ENCODE results near the gene TBXA2R.
"Not testable (repeated sequence)": the region's sequence is repeated elsewhere in the genome, so short reads cannot be mapped to it uniquely, and the experiment has no call there.

TBXA2R gene

DNA sequence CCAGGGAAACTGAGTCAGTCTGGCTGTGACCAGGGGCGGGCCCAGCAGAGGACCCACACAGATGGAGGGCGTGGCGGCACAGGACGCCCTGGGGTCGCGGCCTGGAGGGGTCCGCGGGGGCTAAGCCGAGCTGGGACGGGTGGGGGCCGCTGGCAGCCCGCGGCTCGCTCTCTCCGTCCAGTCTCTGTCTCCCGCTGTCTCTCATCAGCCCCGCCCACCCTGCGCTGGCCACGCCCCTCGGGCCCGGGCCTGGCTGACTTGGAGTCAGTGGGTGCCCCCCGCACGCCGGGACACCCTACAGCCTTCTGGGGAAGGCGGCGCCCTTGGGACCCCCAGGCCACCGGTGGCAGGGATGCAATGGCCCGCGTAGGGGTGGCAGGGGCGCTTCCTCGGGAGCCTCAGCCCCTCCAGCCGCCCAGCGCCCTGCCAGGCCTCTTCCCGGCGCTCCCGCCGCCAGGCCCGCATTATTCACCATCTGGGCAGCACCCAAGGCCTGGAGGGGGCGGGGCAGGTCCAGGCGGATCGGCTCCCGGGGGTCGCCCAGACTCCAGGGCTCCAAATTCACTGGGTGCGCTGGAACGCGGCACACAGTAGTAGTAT lies at the start of gene TBXA2R:
Gene TBXA2R, minus strand, starts transcription at position 186 of the 600 bp plus-strand sequence. CDS start 6,241 bp downstream, outside the sequence.
- DNase-seq: no peak

- no peak for DNase-seq
Observed at GRCh38 chr19:3656073-3656746, 49.5 kb upstream of the TBXA2R start.

DNA sequence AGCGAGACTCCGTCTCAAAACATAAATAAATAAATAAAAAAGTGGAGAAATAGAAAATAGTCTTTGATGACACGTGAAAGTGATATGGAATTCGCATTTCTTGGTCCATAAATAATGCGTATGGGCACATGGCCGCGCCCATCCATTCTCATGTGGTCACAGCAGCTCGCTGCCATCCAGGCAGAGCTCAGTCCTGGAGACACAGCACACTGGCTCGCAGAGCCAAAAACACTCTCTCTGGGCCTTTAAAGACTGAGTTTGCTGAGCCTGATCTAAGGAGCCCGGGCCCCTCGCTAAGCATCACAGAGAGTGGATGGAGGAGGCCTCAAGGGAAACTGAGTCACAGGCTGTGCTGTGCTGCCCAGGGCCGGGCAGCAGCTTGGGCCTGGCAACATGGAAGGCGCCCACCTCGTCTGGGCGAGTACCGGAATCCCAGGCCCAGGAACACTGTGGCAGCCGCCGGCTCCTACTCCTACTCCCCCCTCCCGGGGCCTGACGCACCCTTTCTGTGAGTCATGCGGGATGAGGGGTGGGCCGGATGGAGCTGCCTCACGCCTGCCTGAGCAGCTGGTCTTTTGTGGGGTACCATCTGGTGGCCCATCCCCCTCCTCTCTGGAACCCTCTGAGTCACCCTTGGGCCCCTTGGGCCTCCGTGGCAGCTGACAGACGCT lies 48.9 kb upstream of the TBXA2R start:
- no peak for DNase-seq

- DNase-seq: no peak
Observed at GRCh38 chr19:3653865-3654513, 47.3 kb upstream of the TBXA2R start.

DNA sequence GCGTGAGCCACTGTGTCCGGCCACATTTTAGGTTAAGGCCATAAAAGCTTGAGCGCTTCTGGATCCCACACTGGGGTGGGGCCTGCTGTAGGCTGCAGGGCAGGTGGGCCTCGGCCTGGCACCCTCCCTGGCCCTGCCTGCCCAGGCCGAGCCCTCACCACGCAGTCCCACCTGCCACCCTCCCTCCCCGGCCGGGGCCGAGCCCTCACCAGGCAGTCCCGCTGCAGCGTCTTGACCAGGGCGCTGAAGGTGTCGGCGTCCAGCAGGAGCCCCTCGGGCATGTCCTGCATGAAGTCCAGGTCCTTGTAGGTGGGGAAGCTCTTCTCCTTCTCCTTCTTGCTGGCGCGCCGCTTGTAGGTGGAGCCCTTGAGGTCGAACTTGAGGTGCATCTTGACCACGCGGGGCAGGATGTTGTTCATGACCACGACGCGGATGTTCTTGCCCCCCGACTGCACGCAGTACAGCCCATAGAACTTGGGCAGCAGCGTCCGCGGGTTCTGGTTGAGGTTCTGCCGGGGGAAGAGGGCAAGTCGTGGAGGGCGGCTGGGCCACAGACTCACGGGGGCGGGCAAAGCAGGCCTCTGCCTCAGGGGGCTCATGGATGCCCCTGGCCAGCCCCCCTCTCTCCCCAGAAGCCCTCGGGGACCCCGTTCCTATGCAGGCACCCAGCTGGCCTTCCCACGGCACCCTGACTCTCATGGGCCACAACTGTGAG lies 46.6 kb upstream of the TBXA2R start:
- DNase-seq: no peak

DNA sequence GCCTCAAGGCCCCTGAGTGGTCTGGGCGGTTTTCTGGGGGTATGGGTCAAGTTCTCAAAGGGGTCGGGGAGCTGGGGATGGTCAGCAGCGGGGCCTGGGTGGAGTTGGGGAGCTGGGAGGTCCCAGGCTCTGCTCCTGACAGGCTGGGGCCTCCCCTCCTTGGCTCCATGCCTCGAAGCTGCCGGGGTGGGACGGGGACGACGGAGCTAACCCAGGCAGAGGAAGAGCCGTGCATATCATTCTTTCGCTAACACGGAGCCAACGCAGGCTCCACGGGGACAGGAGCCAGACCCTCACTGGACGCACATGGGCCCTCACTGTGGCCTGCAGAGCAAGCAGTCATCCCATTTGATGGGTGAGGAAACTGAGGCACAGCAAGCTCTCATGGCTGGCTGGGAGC lies 45.7 kb upstream of the TBXA2R start:
- DNase-seq: no peak

- no peak for DNase-seq
Observed at GRCh38 chr19:3651684-3652083, 45.0 kb upstream of the TBXA2R start.

- DNase-seq: no peak
Observed at GRCh38 chr19:3649888-3650287, 43.2 kb upstream of the TBXA2R start.

DNA sequence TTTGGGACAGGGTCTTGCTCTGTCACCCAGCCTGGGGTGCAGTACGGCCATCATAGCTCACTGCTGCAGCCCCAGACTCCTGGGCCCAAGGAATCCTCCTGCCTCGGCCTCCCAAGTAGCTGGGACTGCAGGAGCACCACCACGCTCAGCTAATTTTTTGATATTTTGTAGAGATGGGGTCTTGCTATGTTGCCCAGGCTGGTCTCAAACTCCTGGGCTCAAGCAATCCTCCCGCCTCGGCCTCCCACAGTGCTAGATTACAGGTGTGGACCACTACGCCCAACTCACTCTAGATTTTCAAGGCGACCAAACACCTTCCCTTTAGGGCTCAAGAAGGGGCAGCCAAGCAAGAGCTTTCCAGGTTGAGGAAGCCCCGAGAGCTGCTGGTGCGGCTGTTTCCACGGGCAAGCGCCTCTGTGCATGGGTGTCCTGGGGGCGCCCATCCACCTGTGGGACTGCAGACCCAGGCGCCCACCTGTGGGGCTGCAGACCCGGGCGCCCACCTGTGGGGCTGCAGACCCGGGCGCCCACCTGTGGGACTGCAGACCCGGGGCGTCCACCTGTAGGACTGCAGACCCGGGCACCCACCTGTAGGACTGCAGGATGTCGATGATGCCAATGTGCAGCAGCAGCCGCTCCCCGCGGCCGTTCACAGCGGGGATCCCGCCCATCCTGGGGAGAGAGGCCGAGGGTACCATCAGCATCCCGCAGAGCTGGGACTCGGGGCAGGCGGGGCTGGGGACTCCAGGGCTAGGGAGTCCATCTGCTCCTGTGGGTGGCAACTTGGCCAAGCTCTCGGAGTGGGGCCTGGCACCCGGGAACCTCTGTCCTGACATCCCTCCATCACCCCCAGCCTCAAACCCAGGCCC lies 41.6 kb upstream of the TBXA2R start:
- DNase-seq: no peak

DNA sequence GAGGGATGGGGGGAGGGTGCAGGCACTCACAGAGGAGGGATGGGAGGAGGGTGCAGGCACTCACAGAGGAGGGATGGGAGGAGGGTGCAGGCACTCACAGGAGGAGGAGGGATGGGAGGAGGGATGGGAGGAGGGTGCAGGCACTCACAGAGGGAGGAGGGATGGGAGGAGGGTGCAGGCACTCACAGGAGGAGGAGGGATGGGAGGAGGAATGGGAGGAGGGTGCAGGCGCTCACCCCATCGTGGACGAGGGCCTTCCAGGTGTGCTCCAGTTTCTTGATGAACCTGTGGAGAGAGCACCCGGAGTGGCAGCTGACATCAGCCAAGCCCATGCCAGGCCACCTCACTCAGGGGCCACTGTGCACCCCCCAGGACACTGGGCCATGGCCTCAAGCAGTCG lies 40.4 kb upstream of the TBXA2R start:
- not testable (repeated sequence) for DNase-seq

DNA sequence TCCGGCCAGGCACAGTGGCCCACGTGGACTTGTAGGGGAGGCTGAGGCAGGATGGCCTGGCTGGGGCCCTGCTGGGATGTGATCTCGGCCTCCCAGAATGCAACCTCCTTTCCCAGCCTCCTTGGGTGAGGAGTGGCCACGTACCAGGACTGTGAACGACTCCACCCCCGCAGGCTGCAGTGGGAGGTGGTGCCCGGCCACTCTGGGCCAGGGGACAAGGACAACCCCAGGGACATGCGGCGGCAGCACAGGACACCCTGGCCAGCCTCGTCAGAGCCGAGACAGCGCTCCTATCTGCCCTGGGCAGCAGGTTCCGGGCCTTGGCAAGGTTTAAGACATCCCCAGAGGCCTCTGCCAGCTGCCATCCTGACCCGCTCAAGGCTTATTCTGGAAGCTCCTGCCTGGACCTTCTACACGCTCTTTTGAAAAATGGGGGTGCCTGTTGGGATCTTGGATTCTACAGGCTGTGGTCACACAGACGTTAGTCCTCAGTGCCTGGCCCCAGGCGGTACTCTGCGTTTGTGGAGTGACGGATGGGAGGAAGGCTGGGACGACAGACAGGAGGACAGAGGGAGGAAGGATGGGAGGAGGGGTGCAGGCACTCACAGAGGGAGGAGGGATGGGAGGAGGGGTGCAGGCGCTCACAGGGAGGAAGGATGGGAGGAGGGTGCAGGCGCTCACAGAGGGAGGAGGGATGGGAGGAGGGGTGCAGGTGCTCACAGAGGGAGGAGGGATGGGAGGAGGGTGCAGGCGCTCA lies 39.8 kb upstream of the TBXA2R start:
- DNase-seq: no peak

DNA sequence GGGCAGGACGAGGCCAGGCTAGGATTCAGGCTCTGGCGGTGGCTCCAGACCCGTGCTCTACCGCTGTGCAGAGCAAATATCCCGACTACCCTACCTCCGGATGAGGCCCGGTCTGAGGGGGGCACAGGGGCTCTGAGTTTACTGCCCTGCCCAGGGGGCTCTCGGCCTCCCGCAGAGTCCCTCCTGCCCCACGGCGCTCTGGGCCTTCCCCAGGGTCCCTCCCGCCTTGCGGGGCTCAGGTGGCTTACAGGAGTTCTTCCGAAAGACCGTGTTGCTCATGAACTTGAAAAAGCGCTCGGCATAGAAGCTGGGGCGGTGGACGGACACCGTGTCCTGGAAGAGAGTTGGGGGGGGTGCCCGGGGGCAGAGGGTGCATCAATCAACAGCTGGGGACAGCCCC lies 39.1 kb upstream of the TBXA2R start:
- no peak for DNase-seq

- no peak for DNase-seq
Observed at GRCh38 chr19:3645067-3645396, 38.4 kb upstream of the TBXA2R start.

GRCh38 chr19:3644351-3645066 lies 37.8 kb upstream of the TBXA2R start:
- DNase-seq: no peak

DNA sequence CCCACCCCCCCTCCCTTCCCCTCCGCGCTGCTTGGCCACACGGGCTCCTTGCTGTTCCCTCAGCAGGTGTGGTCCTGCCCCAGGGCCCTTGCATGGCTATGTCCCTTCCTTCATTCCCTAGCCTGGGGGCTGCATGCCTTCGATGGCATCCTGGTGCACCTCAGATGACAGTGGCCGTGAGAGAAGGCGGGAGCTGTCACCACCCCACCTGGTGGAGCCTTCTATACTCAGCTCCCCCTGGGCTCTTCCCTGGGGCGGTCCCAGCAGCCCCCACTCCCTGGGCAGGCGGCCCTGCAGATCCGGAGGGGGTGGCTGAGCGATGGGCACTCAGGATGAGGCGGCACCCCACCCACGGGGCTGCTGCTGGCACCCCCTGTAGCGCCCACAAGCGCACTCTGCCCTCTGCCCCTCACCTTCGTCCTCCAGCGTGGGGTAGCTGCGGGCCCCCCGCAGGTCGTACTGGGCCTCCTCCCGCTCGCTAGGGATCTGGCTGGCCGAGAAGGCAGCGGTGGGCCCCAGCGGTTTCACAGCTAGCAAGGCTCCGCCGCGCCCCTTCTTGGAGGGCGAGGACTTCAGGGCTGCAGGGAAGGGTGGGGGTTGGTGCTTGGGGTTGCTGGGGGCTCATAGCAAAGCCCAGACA lies 37.1 kb upstream of the TBXA2R start:
- DNase-seq: no peak

DNA sequence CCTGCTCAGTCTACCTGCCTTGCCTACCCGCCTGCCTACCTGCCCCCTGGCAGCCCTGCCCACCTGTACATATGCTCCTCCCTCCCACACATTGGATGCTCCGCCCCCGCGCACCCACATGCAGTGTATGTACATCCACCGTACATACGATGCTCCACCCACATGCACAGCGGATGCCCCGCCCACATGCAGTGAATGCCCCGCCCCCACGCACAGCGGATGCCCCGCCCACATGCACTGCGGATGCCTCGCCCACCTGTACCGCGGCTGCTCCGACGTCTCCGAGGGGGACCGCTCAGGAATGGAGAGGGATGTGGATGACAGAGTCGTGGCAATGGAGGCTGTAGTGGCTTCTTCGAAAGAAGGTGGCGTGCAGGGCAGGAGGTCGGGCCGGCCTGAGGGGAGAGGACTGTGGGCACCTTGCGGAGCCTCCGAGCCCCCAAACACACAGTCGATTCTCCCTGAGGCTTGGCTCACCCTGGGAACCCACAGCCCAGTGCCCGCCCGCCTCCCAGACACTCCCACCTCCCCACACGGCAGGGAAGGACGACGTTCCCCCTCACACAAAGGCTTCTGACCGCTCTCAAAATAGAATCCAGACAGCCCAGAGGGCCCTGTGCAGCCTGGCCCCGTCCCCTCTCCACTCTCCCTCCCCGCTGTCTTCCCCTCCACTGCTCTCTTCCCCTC lies 36.5 kb upstream of the TBXA2R start:
- DNase-seq: no peak

GRCh38 chr19:3642296-3642695 lies 35.6 kb upstream of the TBXA2R start:
- DNase-seq: no peak

- DNase-seq: no peak
Observed at GRCh38 chr19:3641515-3642269, 35.0 kb upstream of the TBXA2R start.

DNA sequence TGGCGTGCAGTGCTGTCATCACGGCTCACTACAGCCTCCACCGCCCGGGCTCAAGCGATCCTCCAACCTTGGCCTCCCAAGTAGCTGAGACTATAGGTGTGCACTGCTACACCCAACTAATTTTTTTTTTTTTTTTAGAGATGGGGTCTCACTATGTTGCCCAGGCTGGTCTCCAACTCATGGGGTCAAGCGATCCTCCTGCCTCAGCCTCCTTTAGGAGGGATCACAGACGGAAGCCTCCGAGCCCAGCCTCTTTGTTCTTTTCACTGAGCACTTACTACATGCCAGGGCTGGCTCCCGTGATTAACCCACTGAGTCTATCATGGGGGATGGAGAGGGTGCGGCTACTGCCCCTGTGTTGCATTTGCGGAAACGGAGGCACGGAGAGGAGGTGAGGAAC lies 32.8 kb upstream of the TBXA2R start:
- no peak for DNase-seq
